Activated T-helper 1 cell treated with anti-CD3 and anti-CD28 coated beads, Interleukin-12 subunit alpha, Interleukin-12 subunit beta, Interleukin-2, Interleukin-4 antibody, amounts not matched to agents 30 ng/mL and 10 ng/mL and 1 ng/mL, durations not matched to agents 14 hours and 24 hours and 36 hours (primary cell): Measurements from ENCODE around the gene IER3. TPM values are rescaled to one million over a fixed set of nuclear protein-coding genes. Genes with fewer than 3 reads are reported as not detected.

Experiments used
- DNase-seq: peaks from one replicate; pipeline ENCODE4 v3.0.0; 2021; ENCODE audit warnings: low spot score
- H3K27ac Mint-ChIP-seq: one replicate; pipeline ENCODE4 v1.8.0; 2021; ENCODE audit warnings: mild to moderate bottlenecking, mixed read lengths
- H3K27me3 Mint-ChIP-seq: one replicate; pipeline ENCODE4 v1.8.0; 2022; ENCODE audit warnings: mild to moderate bottlenecking, moderate library complexity, mixed read lengths; ENCODE audit not compliant: insufficient read depth
- H3K36me3 Mint-ChIP-seq: one replicate; pipeline ENCODE4 v1.8.0; 2021; ENCODE audit warnings: low read depth, mixed read lengths
- H3K4me1 Mint-ChIP-seq: one replicate; pipeline ENCODE4 v1.8.0; 2021; ENCODE audit warnings: low read depth, mixed read lengths
- H3K4me3 Mint-ChIP-seq: one replicate; pipeline ENCODE4 v1.8.0; 2021; ENCODE audit warnings: mild to moderate bottlenecking, moderate library complexity, mixed read lengths
- H3K9me3 Mint-ChIP-seq: one replicate; pipeline ENCODE4 v1.8.0; 2021; ENCODE audit warnings: mixed read lengths
- intact Hi-C: fragments of 100-400 bp; cut with micrococcal nuclease; formaldehyde crosslinking; loops from one replicate; pipeline ENCODE4 v1.15.1; 2024
- total RNA-seq: library from RNA; stranded (reverse); gene quantifications from 2 replicates; pipeline ENCODE4 v1.2.3, GENCODE V29; 2022

The IER3 gene
- total RNA-seq, 1 donor from 2014 or later, result 578 TPM

GRCh38 chr6:30752157-30752927 lies 8.0 kb upstream of the IER3 start:
- DNase-seq, result no peak
- Mint-ChIP-seq H3K4me1 (peaks cover 22% of the 10 kb centered on the region), H3K4me3 (no peak overlapping the region), H3K9me3 (no peaks in the 10 kb centered on the region), H3K36me3 (no peaks in the 10 kb centered on the region), H3K27ac (peak overlapping the region; percentile 19), H3K27me3 (peaks cover 1% of the 10 kb centered on the region)
- intact Hi-C loops, result no loop called here

GRCh38 chr6:30750379-30750668 lies 6.0 kb upstream of the IER3 start:
- H3K36me3 Mint-ChIP-seq, result no peaks in the 10 kb centered on the region
- peaks cover 1% of the 10 kb centered on the region for H3K27me3 Mint-ChIP-seq
- no peak overlapping the region for H3K27ac Mint-ChIP-seq
- intact Hi-C loops, result no loop called here
- no peak for DNase-seq
- no peaks in the 10 kb centered on the region for H3K9me3 Mint-ChIP-seq
- no peak overlapping the region for H3K4me3 Mint-ChIP-seq
- H3K4me1 Mint-ChIP-seq, result peaks cover 32% of the 10 kb centered on the region

GRCh38 chr6:30749554-30750378 lies 5.4 kb upstream of the IER3 start:
- no peaks in the 10 kb centered on the region for H3K36me3 Mint-ChIP-seq
- no peak overlapping the region for H3K4me3 Mint-ChIP-seq
- peaks cover 1% of the 10 kb centered on the region for H3K27me3 Mint-ChIP-seq
- intact Hi-C loops, result no loop called here
- H3K9me3 Mint-ChIP-seq, result no peaks in the 10 kb centered on the region
- peaks cover 37% of the 10 kb centered on the region for H3K4me1 Mint-ChIP-seq
- no peak for DNase-seq
- H3K27ac Mint-ChIP-seq, result no peak overlapping the region

- Mint-ChIP-seq H3K36me3 (peaks cover under 1% of the 10 kb centered on the region), H3K4me3 (no peak overlapping the region), H3K27ac (no peak overlapping the region), H3K27me3 (peaks cover 5% of the 10 kb centered on the region), H3K4me1 (peaks cover 42% of the 10 kb centered on the region), H3K9me3 (no peaks in the 10 kb centered on the region)
- no peak for DNase-seq
- intact Hi-C loops, result loop anchor here (1.0 kb wide), 1 partner anchor 18 kb away; no protein-coding TSS in a partner anchor
Measured at GRCh38 chr6:30748851-30749540, 4.6 kb upstream of the IER3 start.

- Mint-ChIP-seq H3K27ac (peak overlapping the region; percentile 30), H3K27me3 (peaks cover 5% of the 10 kb centered on the region), H3K4me3 (no peak overlapping the region), H3K9me3 (no peaks in the 10 kb centered on the region), H3K36me3 (peaks cover 9% of the 10 kb centered on the region), H3K4me1 (peaks cover 42% of the 10 kb centered on the region)
- DNase-seq, result no peak
- intact Hi-C loops, result loop anchor here (1.0 kb wide), 1 partner anchor 19 kb away; no protein-coding TSS in a partner anchor
Measured at GRCh38 chr6:30747902-30748769, 3.8 kb upstream of the IER3 start.

GRCh38 chr6:30747300-30747687 lies 2.9 kb upstream of the IER3 start:
- Mint-ChIP-seq H3K36me3 (peaks cover 14% of the 10 kb centered on the region), H3K27me3 (peaks cover 5% of the 10 kb centered on the region), H3K27ac (peak overlapping the region; percentile 12), H3K9me3 (no peaks in the 10 kb centered on the region), H3K4me3 (no peak overlapping the region), H3K4me1 (peaks cover 42% of the 10 kb centered on the region)
- no peak for DNase-seq
- intact Hi-C loops, result no loop called here

GRCh38 chr6:30743099-30744053 lies 971 bp downstream of the IER3 start:
- DNase-seq, result peak; percentile 37
- Mint-ChIP-seq H3K27ac (peak overlapping the region; percentile 99), H3K36me3 (peaks cover 51% of the 10 kb centered on the region), H3K4me1 (peaks cover 70% of the 10 kb centered on the region), H3K9me3 (no peaks in the 10 kb centered on the region), H3K4me3 (peak overlapping the region; percentile 100), H3K27me3 (peaks cover 5% of the 10 kb centered on the region)
- intact Hi-C loops, result loop anchor here (1.0 kb wide), 4 partner anchors 8 to 134 kb away; no protein-coding TSS in a partner anchor

GRCh38 chr6:30742316-30743098 lies 1.8 kb downstream of the IER3 start, which contains the start of gene FLOT1:
Gene FLOT1 (minus strand): TSS chr6:30742687. CDS start chr6:30742189, 498 bp downstream.
- Mint-ChIP-seq H3K27me3 (peaks cover 4% of the 10 kb centered on the region), H3K4me3 (peak within 1 kb of the TSS; percentile 100), H3K27ac (peak within 1 kb of the TSS; percentile 99), H3K9me3 (no peaks in the 10 kb centered on the region), H3K36me3 (peaks cover 57% of the 10 kb centered on the region), H3K4me1 (peaks cover 67% of the 10 kb centered on the region)
- peak; percentile 92 for DNase-seq
- intact Hi-C loops, result loop anchor here (1.0 kb wide), 3 partner anchors 21 to 462 kb away; partner anchors contain the start of gene MDC1

GRCh38 chr6:30741789-30742315 lies 2.5 kb downstream of the IER3 start:
- H3K4me3 Mint-ChIP-seq, result peak overlapping the region; percentile 97

GRCh38 chr6:30741063-30741779 lies 3.1 kb downstream of the IER3 start:
- H3K27me3 Mint-ChIP-seq, result peaks cover 4% of the 10 kb centered on the region
- peaks cover 64% of the 10 kb centered on the region for H3K36me3 Mint-ChIP-seq
- H3K4me3 Mint-ChIP-seq, result peak overlapping the region; percentile 97
- intact Hi-C loops, result no loop called here
- H3K9me3 Mint-ChIP-seq, result no peaks in the 10 kb centered on the region
- peak overlapping the region; percentile 89 for H3K27ac Mint-ChIP-seq
- DNase-seq, result no peak
- peaks cover 68% of the 10 kb centered on the region for H3K4me1 Mint-ChIP-seq

More at GRCh38 chr6:30741789-30742315, 2.5 kb downstream of the IER3 start:
- Mint-ChIP-seq H3K9me3 (no peaks in the 10 kb centered on the region), H3K27ac (peak overlapping the region; percentile 89), H3K4me1 (peaks cover 67% of the 10 kb centered on the region), H3K27me3 (peaks cover 4% of the 10 kb centered on the region), H3K36me3 (peaks cover 61% of the 10 kb centered on the region)
- intact Hi-C loops, result loop anchor here (1.0 kb wide), 3 partner anchors 21 to 462 kb away; partner anchors contain the start of gene MDC1
- no peak for DNase-seq
